H9 (cell line): ENCODE data around the gene IL17RA. TPM values are rescaled to one million over a fixed set of nuclear protein-coding genes. Genes with fewer than 3 reads are reported as not detected.

ENCODE experiments used
- DNase-seq: peaks from one replicate; pipeline ENCODE4 v3.0.0-alpha.2; 2017
- H2AFZ ChIP-seq: one replicate; pipeline ENCODE4 v1.6.1; 2013; ENCODE audit warnings: mild to moderate bottlenecking, low read length, control low read depth, moderate library complexity
- H2AK5ac ChIP-seq: 2 replicates; pipeline ENCODE4 v1.6.1; 2013; ENCODE audit warnings: low read length, control low read depth, mixed read lengths; ENCODE audit not compliant: insufficient read length
- H2BK120ac ChIP-seq: one replicate; pipeline ENCODE4 v1.6.1; 2013; ENCODE audit warnings: low read depth, mild to moderate bottlenecking, low read length, control low read depth, inconsistent platforms; ENCODE audit not compliant: poor library complexity, severe bottlenecking
- H2BK12ac ChIP-seq: 2 replicates; pipeline ENCODE4 v1.6.1; 2013; ENCODE audit warnings: low read length, control low read depth, mixed read lengths, low read depth; ENCODE audit not compliant: insufficient read length
- H2BK15ac ChIP-seq: 2 replicates; pipeline ENCODE4 v1.6.1; 2013; ENCODE audit warnings: low read depth, low read length, control low read depth
- H2BK20ac ChIP-seq: one replicate; pipeline ENCODE4 v1.6.1; 2013; ENCODE audit warnings: low read depth, mild to moderate bottlenecking, low read length, control low read depth, inconsistent platforms; ENCODE audit not compliant: poor library complexity, severe bottlenecking
- H2BK5ac ChIP-seq: 2 replicates; pipeline ENCODE4 v1.6.1; 2013; ENCODE audit warnings: low read length, control low read depth, mixed read lengths; ENCODE audit not compliant: insufficient read length
- H3K14ac ChIP-seq: 2 replicates; pipeline ENCODE4 v1.6.1; 2013; ENCODE audit warnings: low read length, control low read depth; ENCODE audit not compliant: insufficient read depth
- H3K18ac ChIP-seq: 2 replicates; pipeline ENCODE4 v1.6.1; 2013; ENCODE audit warnings: low read depth, mild to moderate bottlenecking, mixed read lengths, low read length, control low read depth; ENCODE audit not compliant: insufficient read length
- H3K23ac ChIP-seq: 2 replicates; pipeline ENCODE4 v1.6.1; 2013; ENCODE audit warnings: low read length, control low read depth, mixed read lengths, low read depth; ENCODE audit not compliant: insufficient read length
- H3K23me2 ChIP-seq: 2 replicates; pipeline ENCODE4 v1.6.1; 2013; ENCODE audit warnings: low read depth, mild to moderate bottlenecking, mixed read lengths, low read length, control low read depth; ENCODE audit not compliant: insufficient read length, poor library complexity, severe bottlenecking
- H3K27ac ChIP-seq: 2 replicates; pipeline ENCODE4 v1.5.1; 2013; ENCODE audit warnings: low read length, control low read depth, mixed read lengths, low read depth; ENCODE audit not compliant: insufficient read length
- H3K27me3 ChIP-seq: 2 replicates; pipeline ENCODE4 v1.6.1; 2013; ENCODE audit warnings: low read length, control low read depth, inconsistent platforms; ENCODE audit not compliant: insufficient read depth
- H3K4ac ChIP-seq: 2 replicates; pipeline ENCODE4 v1.6.1; 2013; ENCODE audit warnings: low read depth, mild to moderate bottlenecking, control low read depth, inconsistent platforms, low read length, moderate library complexity
- H3K4me1 ChIP-seq: 2 replicates; pipeline ENCODE4 v1.6.1; 2013; ENCODE audit warnings: low read length, control low read depth, inconsistent platforms; ENCODE audit not compliant: insufficient read depth
- H3K4me2 ChIP-seq: 2 replicates; pipeline ENCODE4 v1.6.1; 2013; ENCODE audit warnings: low read length, control low read depth, mixed read lengths; ENCODE audit not compliant: insufficient read length, insufficient read depth
- H3K56ac ChIP-seq: 2 replicates; pipeline ENCODE4 v1.6.1; 2013; ENCODE audit warnings: low read depth, mild to moderate bottlenecking, mixed read lengths, low read length, control low read depth; ENCODE audit not compliant: insufficient read length
- H3K79me1 ChIP-seq: 2 replicates; pipeline ENCODE4 v1.6.1; 2013; ENCODE audit warnings: low read depth, mild to moderate bottlenecking, moderate library complexity, low read length, control low read depth, inconsistent platforms; ENCODE audit not compliant: insufficient read depth, poor library complexity, severe bottlenecking
- H3K79me2 ChIP-seq: 2 replicates; pipeline ENCODE4 v1.6.1; 2013; ENCODE audit warnings: low read length, control low read depth, inconsistent platforms; ENCODE audit not compliant: insufficient read depth
- H3K9ac ChIP-seq: 2 replicates; pipeline ENCODE4 v1.6.1; 2013; ENCODE audit warnings: low read length, control low read depth, mixed read lengths; ENCODE audit not compliant: insufficient read length; ENCODE audit errors: extremely low read depth
- H3K9me3 ChIP-seq: one replicate; pipeline ENCODE4 v1.6.1; 2013; ENCODE audit warnings: low read depth, low read length, inconsistent platforms; ENCODE audit not compliant: control insufficient read depth
- H3T11ph ChIP-seq: one replicate; pipeline ENCODE4 v1.6.1; 2013; ENCODE audit warnings: mild to moderate bottlenecking, low read length, control low read depth, inconsistent platforms
- H4K20me1 ChIP-seq: one replicate; pipeline ENCODE4 v1.6.1; 2013; ENCODE audit not compliant: control insufficient read depth, insufficient read length, insufficient read depth
- H4K5ac ChIP-seq: 2 replicates; pipeline ENCODE4 v1.6.1; 2013; ENCODE audit warnings: low read depth, mild to moderate bottlenecking, mixed read lengths, low read length, control low read depth; ENCODE audit not compliant: insufficient read length
- H4K8ac ChIP-seq: replicated peaks from 2 replicates; pipeline ENCODE4 v1.6.1; 2013; ENCODE audit warnings: low read length, control low read depth, mixed read lengths, low read depth; ENCODE audit not compliant: insufficient read length
- H4K91ac ChIP-seq: 2 replicates; pipeline ENCODE4 v1.6.1; 2013; ENCODE audit warnings: low read depth, mild to moderate bottlenecking, moderate library complexity, mixed read lengths, low read length, control low read depth; ENCODE audit not compliant: insufficient read length
- H3K27ac Mint-ChIP-seq, 3 experiments: 2 replicates in 2 of 3; 3 replicates in 1 of 3; pipeline ENCODE4 v1.8.0; 2020 to 2021; ENCODE audit warnings: mixed read lengths in 3 of 3, mild to moderate bottlenecking in 1 of 3, moderate library complexity in 1 of 3
- H3K27me3 Mint-ChIP-seq: 2 replicates; pipeline ENCODE4 v1.8.0; 2021; ENCODE audit warnings: low read depth, mild to moderate bottlenecking, moderate library complexity, mixed read lengths
- H3K36me3 Mint-ChIP-seq, 3 experiments: 2 replicates in 2 of 3; 3 replicates in 1 of 3; pipeline ENCODE4 v1.8.0; 2020 to 2021; ENCODE audit warnings: low read depth in 3 of 3, mixed read lengths in 3 of 3; ENCODE audit not compliant: insufficient read depth in 1 of 3
- H3K4me1 Mint-ChIP-seq, 2 experiments: 2 replicates each; pipeline ENCODE4 v1.8.0; 2020; ENCODE audit warnings: mixed read lengths in 2 of 2
- H3K4me3 Mint-ChIP-seq, 2 experiments: 2 replicates in 1 of 2; 3 replicates in 1 of 2; pipeline ENCODE4 v1.8.0; 2020 to 2021; ENCODE audit warnings: mild to moderate bottlenecking in 2 of 2, mixed read lengths in 2 of 2, moderate library complexity in 1 of 2
- H3K9me3 Mint-ChIP-seq, 2 experiments: 2 replicates in 1 of 2; 3 replicates in 1 of 2; pipeline ENCODE4 v1.8.0; 2020; ENCODE audit warnings: mild to moderate bottlenecking in 2 of 2, mixed read lengths in 2 of 2, moderate library complexity in 1 of 2
- CTCF ChIP-seq: fragments of 200-600 bp; sonication (generic); conservative IDR thresholded peaks from 3 replicates; pipeline ENCODE4 v1.8.0; 2021; ENCODE audit warnings: antibody characterized with exemption, mild to moderate bottlenecking
- WGBS: extraction: QIAGEN DNeasy Blood & Tissue Kit; methylation state at CpG from one replicate; pipeline ENCODE4 v1.1.7; 2013; ENCODE audit warnings: missing lambda C conversion rate, low lambda C conversion rate, mixed read lengths; ENCODE audit not compliant: insufficient read length; ENCODE audit errors: extremely low coverage; 5-methylcytosine and 5-hydroxymethylcytosine counted together
- total RNA-seq: library from RNA; stranded (reverse); gene quantifications from 2 replicates; pipeline ENCODE4 v1.2.1, GENCODE V29; 2021

The IL17RA gene
- total RNA-seq, 1 experiment from 2014 or later, result 12.4 TPM

GRCh38 chr22:17152971-17153370, 68.2 kb downstream of the IL17RA start:
- no peak overlapping the region for H3K4me2 ChIP-seq
- H3K4ac ChIP-seq, result no peak overlapping the region
- no peak overlapping the region for H2BK15ac ChIP-seq
- H3K27ac ChIP-seq, result no peak overlapping the region
- no peaks in the 10 kb centered on the region for H3K27me3 ChIP-seq
- H3K23ac ChIP-seq, result no peak overlapping the region
- no peak overlapping the region for H2AK5ac ChIP-seq
- H3K79me1 ChIP-seq, result peaks cover 6% of the 10 kb centered on the region
- no peak overlapping the region for H2BK120ac ChIP-seq
- H3K18ac ChIP-seq, result no peak overlapping the region
- no peaks in the 10 kb centered on the region for H3K9me3 ChIP-seq
- H3K79me2 ChIP-seq, result peaks cover 32% of the 10 kb centered on the region; the same call in 1 of the 2 replicates
- H2BK12ac ChIP-seq, result no peak overlapping the region
- H3K23me2 ChIP-seq, result no peaks in the 10 kb centered on the region
- H4K5ac ChIP-seq, result no peak overlapping the region
- Mint-ChIP-seq H3K27me3 (no peaks in the 10 kb centered on the region), H3K9me3 (no peaks in the 10 kb centered on the region), H3K36me3 (peaks cover 2 to 9% (median 4%) of the 10 kb centered on the region in 3 experiments; a peak in 5 of 7 replicates), H3K4me3 (no peak overlapping the region), H3K27ac (peak overlapping the region in 1 of 3 experiments; percentile 62; a peak in 2 of 7 replicates), H3K4me1 (peaks cover 0 to 14% of the 10 kb centered on the region in 2 experiments; a peak in 3 of 4 replicates)
- no peak overlapping the region for H2BK5ac ChIP-seq
- no peak overlapping the region for H2BK20ac ChIP-seq
- no peak for TF ChIP-seq CTCF
- H3T11ph ChIP-seq, result no peak overlapping the region
- no peak overlapping the region for H3K56ac ChIP-seq
- no peaks in the 10 kb centered on the region for H4K20me1 ChIP-seq
- H3K14ac ChIP-seq, result no peak overlapping the region
- WGBS, result no CpG with 5 or more reads among the region's 3 CpGs
- no peaks in the 10 kb centered on the region for H3K4me1 ChIP-seq
- no peak overlapping the region for H3K9ac ChIP-seq
- no peak overlapping the region for H4K91ac ChIP-seq
- no peak overlapping the region for H2AFZ ChIP-seq
- H4K8ac ChIP-seq, result no peak overlapping the region
- no peak for DNase-seq
